SK-N-MC (cell line): ENCODE data around the gene GDPD1.
"Not testable (repeated sequence)": the region's sequence is repeated elsewhere in the genome, so short reads cannot be mapped to it uniquely, and the experiment has no call there.

Source experiments
- DNase-seq: peaks from one replicate; pipeline ENCODE4 v3.0.0-alpha.2; 2011; ENCODE audit warnings: low read depth, low spot score
- H3K27ac ChIP-seq: fragments of 200-600 bp; sonication (generic); 2 replicates; pipeline ENCODE4 v1.5.1; 2016; ENCODE audit warnings: mixed run types
- H3K36me3 ChIP-seq: fragments of 200-600 bp; sonication (generic); 2 replicates; pipeline ENCODE4 v1.6.1; 2017; ENCODE audit warnings: antibody characterized with exemption, low read length, mixed read lengths; ENCODE audit not compliant: insufficient read depth
- H3K4me3 ChIP-seq: fragments of 200-600 bp; sonication (generic); 2 replicates; pipeline ENCODE4 v1.5.1; 2016
- H3K9ac ChIP-seq: fragments of 200-600 bp; sonication (generic); 2 replicates; pipeline ENCODE4 v1.8.0; 2017; ENCODE audit warnings: mixed run types, mixed read lengths; ENCODE audit not compliant: insufficient read length
- H3K9me3 ChIP-seq: fragments of 200-600 bp; sonication (generic); 2 replicates; pipeline ENCODE4 v1.6.1; 2017; ENCODE audit warnings: low read depth, mild to moderate bottlenecking, antibody characterized with exemption, low read length, moderate library complexity, mixed read lengths
- EZH2 ChIP-seq: fragments of 200-600 bp; sonication (generic); IDR thresholded peaks from one replicate; pipeline ENCODE4 v1.6.1; 2017; ENCODE audit warnings: antibody characterized with exemption
- FOXP2 ChIP-seq: optimal IDR thresholded peaks from 2 replicates; pipeline ENCODE3; 2011; ENCODE audit warnings: mild to moderate bottlenecking, moderate library complexity; ENCODE audit not compliant: insufficient read depth; ENCODE audit errors: extremely low read length, control extremely low read depth
- POLR2AphosphoS5 ChIP-seq: IDR thresholded peaks from 2 replicates; pipeline ENCODE4 v1.6.1; 2012; ENCODE audit warnings: mild to moderate bottlenecking, low read depth, low read length, borderline replicate concordance

GDPD1 gene

DNA sequence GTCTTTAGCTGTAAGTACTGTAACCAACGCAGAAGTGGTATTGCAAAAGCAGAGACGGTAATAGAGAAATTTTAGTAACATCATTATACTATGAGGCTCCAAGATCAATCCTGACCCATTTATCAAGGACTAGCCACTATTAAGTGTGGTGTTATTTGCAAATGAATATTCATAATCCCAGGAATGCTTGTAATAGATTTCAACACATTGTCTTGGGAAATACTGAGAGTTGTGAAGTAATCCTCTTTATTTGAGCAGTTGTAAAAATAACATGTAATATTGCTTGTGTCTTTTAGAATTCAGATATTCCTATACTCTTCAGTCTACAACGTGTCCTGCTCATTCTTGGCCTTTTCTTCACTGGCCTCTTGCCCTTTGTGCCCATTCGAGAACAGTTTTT is 46.4 kb downstream of the GDPD1 start:
- TF ChIP-seq POLR2AphosphoS5 (no peak), EZH2 (no peak), FOXP2 (no peak)
- H3K36me3 ChIP-seq = no peaks in the 10 kb centered on the region
- DNase-seq = peak; percentile 8
- H3K9ac ChIP-seq = no peak overlapping the region
- H3K9me3 ChIP-seq = no peaks in the 10 kb centered on the region
- H3K4me3 ChIP-seq = no peak overlapping the region
- H3K27ac ChIP-seq = no peak overlapping the region

DNA sequence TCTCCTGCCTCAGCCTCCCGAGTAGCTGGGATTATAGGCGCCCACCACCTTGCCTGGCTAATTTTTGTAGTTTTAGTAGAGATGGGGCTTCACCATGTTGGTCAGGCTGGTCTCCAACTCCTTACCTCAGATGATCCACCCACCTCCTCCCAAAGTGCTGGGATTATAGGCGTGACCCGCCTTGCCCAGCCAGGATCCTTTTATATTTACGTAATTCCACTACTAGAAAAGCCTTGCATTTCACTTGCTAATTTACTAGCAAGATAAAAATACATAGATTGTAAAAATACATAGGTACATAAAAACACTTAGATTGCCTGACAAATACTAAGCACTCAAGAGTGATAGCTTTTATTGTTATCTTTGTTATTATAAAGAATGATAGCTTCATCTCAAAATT is 47.5 kb downstream of the GDPD1 start:
- H3K9ac ChIP-seq = no peak overlapping the region
- no peaks in the 10 kb centered on the region; the same call in 1 of the 2 replicates for H3K36me3 ChIP-seq
- DNase-seq = no peak
- no peak for TF ChIP-seq EZH2
- TF ChIP-seq FOXP2 = no peak
- no peak overlapping the region for H3K27ac ChIP-seq
- H3K9me3 ChIP-seq = no peaks in the 10 kb centered on the region
- no peak overlapping the region for H3K4me3 ChIP-seq

- Histone ChIP-seq H3K36me3 (no peaks in the 10 kb centered on the region; the same call in 1 of the 2 replicates), H3K27ac (no peak overlapping the region), H3K4me3 (no peak overlapping the region), H3K9ac (no peak overlapping the region), H3K9me3 (no peaks in the 10 kb centered on the region)
- DNase-seq = no peak
- TF ChIP-seq EZH2 (no peak), POLR2AphosphoS5 (no peak), FOXP2 (no peak)
Measured at GRCh38 chr17:59275618-59276017, 55.3 kb downstream of the GDPD1 start.

GRCh38 chr17:59277031-59277430 is 56.7 kb downstream of the GDPD1 start:
- TF ChIP-seq FOXP2 = no peak
- no peak for TF ChIP-seq EZH2
- TF ChIP-seq POLR2AphosphoS5 = no peak
- no peaks in the 10 kb centered on the region; the same call in 1 of the 2 replicates for H3K36me3 ChIP-seq
- H3K9ac ChIP-seq = no peak overlapping the region
- H3K9me3 ChIP-seq = no peaks in the 10 kb centered on the region
- H3K27ac ChIP-seq = no peak overlapping the region
- H3K4me3 ChIP-seq = no peak overlapping the region
- no peak for DNase-seq

DNA sequence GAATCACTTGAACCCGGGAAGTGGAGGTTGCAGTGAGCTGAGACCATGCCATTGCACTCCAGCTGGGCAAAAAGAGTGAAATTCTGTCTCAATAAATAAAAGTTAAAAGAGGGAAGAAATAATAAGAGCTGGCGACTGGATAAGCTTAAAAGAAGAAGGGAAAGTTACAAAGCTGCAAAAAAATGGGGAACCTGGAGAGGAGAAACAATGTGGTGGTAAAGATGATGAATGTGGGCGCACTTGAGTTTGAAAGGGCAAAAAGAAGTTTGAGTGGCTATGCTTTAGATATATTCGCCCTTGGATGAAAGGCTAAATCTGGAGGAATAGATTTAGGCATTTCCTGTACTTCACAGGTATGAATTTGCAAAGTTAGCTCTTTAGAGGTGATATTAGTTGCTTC is 58.1 kb downstream of the GDPD1 start:
- Histone ChIP-seq H3K9ac (no peak overlapping the region), H3K36me3 (no peaks in the 10 kb centered on the region), H3K4me3 (no peak overlapping the region), H3K9me3 (no peaks in the 10 kb centered on the region), H3K27ac (no peak overlapping the region)
- DNase-seq = no peak
- TF ChIP-seq POLR2AphosphoS5 (no peak), FOXP2 (no peak), EZH2 (no peak)

DNA sequence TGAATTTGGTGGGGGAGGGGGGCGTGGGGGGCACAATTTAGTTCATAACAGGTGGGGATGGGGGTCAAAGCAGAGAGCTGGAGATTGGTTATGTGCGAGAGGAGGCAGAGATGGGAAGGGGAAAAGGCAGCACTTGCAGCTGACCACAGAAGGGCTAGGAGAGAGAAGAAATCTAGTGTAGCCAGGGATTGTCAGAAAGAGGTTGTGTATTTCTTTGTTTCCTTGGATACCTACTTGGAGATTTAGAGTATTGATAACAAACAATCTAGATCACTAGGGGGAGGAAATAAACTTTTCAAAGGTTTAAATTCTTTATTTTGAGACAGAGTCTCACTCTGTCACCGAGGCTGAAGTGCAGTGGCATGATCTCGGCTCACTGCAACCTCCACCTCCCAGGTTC is 64.0 kb downstream of the GDPD1 start:
- TF ChIP-seq POLR2AphosphoS5 (no peak), FOXP2 (no peak), EZH2 (no peak)
- no peaks in the 10 kb centered on the region for H3K36me3 ChIP-seq
- DNase-seq = no peak
- H3K4me3 ChIP-seq = no peak overlapping the region
- no peak overlapping the region for H3K9ac ChIP-seq
- H3K9me3 ChIP-seq = no peaks in the 10 kb centered on the region
- no peak overlapping the region for H3K27ac ChIP-seq

DNA sequence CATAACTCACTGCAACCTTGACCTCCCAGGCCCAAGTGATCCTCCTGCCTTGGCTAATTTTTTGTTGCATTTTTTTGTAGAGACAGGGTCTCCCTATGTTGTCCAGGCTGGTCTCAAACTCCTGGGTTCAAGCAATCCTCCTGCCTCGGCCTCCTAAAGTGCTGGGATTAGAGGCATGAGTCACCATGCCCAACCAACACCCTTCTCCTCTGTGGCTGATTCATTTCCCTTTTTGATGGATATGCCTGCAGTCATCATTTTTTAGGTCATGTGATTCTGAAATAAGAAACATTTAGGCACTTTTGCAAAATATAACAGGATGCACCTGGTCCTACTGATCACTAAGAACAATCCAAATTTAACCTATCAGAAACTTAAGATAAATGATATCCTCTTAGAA is 67.1 kb downstream of the GDPD1 start:
- Histone ChIP-seq H3K36me3 (no peaks in the 10 kb centered on the region), H3K9me3 (no peaks in the 10 kb centered on the region), H3K4me3 (no peak overlapping the region), H3K27ac (no peak overlapping the region), H3K9ac (no peak overlapping the region)
- DNase-seq = no peak
- TF ChIP-seq FOXP2 (no peak), POLR2AphosphoS5 (no peak), EZH2 (no peak)

GRCh38 chr17:59287891-59288290 is 67.6 kb downstream of the GDPD1 start:
- Histone ChIP-seq H3K36me3 (no peaks in the 10 kb centered on the region), H3K9me3 (no peaks in the 10 kb centered on the region), H3K9ac (no peak overlapping the region), H3K4me3 (no peak overlapping the region), H3K27ac (no peak overlapping the region)
- TF ChIP-seq FOXP2 (no peak), POLR2AphosphoS5 (no peak), EZH2 (no peak)
- no peak for DNase-seq

DNA sequence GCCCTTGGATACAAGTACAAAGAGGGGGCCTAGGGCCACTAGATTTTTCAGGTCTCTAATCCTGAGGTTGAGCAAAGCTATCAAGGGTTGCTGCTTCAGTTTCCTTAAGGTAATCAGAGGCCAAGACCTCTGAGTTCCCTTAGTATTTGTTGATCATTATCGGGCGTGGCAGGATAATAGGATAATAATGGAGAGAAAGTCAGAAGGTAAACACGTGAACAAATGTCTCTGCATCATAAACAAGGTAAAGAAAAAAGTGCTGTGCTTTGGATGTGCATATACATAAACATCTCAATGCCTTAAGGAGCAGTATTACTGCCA is 69.6 kb downstream of the GDPD1 start:
- no peak overlapping the region for H3K4me3 ChIP-seq
- no peak overlapping the region for H3K27ac ChIP-seq
- H3K9me3 ChIP-seq = no peaks in the 10 kb centered on the region
- no peak for TF ChIP-seq EZH2
- TF ChIP-seq POLR2AphosphoS5 = no peak
- TF ChIP-seq FOXP2 = no peak
- no peak for DNase-seq
- no peak overlapping the region for H3K9ac ChIP-seq
- H3K36me3 ChIP-seq = no peaks in the 10 kb centered on the region

- not testable (repeated sequence) for H3K36me3 ChIP-seq, H3K27ac ChIP-seq, DNase-seq, H3K9ac ChIP-seq, H3K4me3 ChIP-seq, H3K9me3 ChIP-seq
Measured at GRCh38 chr17:59290302-59290998, 70.1 kb downstream of the GDPD1 start.
